Fibroblast of mammary gland (primary cell): Measurements from ENCODE around the gene PSMB5.

Experiments
- DNase-seq: peaks from one replicate; pipeline ENCODE4 v3.0.0-alpha.2; 2010; ENCODE audit warnings: low read depth
- H3K4me3 ChIP-seq: 2 replicates; pipeline ENCODE4 v1.5.1; 2011; ENCODE audit warnings: low read depth, mild to moderate bottlenecking, low read length, moderate library complexity; ENCODE audit not compliant: control insufficient read depth
- CTCF ChIP-seq: conservative IDR thresholded peaks from 2 replicates; pipeline ENCODE4 v1.5.1; 2011; ENCODE audit warnings: low read depth, low read length, inconsistent platforms; ENCODE audit not compliant: control insufficient read depth, insufficient read depth

PSMB5 gene

DNA sequence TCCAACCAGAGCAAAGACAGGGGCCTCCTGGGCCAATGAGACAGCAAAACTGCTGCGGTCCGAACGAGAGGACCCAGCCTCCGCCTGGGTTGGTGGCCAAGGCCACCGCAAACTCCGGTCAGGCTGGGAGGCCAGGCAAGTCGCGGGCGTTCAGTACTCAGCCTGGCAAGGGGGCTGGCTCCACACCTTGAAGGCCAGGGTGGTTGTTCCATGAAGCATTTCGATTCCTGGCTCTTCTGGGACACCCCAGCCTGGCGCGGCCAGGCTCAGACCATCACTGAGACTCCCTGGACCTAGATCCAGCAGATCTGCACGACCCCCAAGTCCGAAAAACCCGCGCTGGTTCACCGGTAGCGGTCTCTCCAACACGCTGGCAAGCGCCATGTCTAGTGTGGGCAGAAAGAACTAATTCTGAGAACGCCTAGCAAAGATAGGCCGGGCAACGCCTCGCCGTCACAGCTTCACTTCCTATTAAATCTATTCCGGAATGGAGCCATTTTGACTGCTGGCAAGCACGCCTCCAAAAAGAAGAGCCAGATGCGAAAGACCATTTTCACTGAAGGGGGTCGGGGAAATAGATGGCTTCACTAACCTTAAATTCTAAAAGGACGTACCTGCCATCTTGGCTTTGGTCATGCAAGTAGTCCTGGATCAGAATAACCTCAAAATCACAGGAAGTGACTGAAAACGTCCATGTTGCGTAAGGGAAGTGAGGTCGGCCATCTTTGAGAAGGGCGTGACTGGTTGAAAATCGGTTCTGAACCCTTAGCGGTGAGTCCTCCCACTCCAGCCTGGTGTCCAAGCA, at the start of gene PSMB5:
Gene PSMB5, minus strand, starts transcription at position 403 of the 805 bp plus-strand sequence. Its CDS starts 19 bp downstream, at position 384.
- no peak for TF ChIP-seq CTCF
- peak; percentile 95 for DNase-seq
- peak within 1 kb of the TSS; percentile 96 for H3K4me3 ChIP-seq

DNA sequence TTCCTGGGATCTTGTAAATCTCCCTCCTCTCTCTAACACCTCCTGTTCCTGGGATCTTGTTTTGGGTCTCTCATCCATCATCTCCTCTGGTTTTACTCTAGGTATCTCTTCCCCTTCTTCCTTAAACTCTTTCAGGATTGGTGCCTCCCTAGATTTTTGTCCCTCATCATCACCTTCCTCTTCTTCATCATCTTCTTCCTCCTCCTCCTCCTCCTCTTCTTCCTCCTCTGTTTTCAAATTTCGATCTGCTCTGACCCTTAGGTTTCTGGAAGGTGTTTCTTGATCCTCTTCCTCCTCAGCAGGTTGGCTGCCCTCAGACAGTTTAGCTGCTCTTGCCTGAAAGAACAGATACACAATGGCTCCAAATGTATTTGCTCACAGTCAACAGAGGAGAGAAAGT, 45.8 kb upstream of the PSMB5 start:
- no peak overlapping the region for H3K4me3 ChIP-seq
- DNase-seq = no peak
- no peak for TF ChIP-seq CTCF

DNA sequence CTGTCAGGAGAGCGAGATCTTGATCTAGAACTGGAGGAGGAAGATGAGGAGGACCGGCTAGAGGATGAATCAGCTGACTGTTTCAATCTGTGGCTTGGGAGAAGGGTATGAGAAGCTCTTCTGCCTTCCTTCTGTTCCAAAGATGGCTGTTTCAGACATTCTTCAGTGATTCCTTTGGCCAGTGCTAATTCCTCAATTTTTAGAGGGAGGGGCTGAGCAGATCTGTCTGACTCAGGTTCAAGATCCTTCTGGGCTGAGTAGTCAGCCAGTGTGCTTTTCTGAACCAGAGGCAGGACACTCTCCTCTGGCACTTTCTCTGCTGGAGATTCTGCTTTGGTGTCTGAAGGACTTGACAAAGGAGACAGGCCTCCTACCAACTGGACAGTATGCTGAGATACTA, 45.0 kb upstream of the PSMB5 start:
- TF ChIP-seq CTCF = no peak
- no peak overlapping the region for H3K4me3 ChIP-seq
- peak; percentile 68 for DNase-seq

GRCh38 chr14:23078692-23079116, 44.0 kb upstream of the PSMB5 start:
- no peak overlapping the region for H3K4me3 ChIP-seq
- DNase-seq = peak; percentile 99
- no peak for TF ChIP-seq CTCF

DNA sequence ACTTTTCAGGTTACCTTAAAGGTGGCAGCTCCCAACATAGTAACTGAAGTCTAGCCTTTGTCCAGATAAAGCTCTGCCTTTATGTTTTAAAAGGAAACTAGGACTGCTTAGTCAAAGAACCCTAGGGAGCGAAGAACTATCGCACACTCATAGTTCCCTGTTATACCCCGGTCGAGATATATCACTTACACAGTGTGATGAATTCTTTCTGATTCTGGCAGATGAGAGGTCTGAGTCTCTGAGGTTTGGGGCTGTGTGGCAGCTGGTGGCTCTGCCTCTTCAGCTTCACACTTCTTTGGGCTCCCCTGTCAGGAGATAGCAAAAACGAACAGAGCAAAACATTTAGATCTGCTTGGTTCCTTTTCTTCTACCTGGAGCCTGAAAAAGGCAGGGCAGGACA, 43.3 kb upstream of the PSMB5 start:
- TF ChIP-seq CTCF = no peak
- peak; percentile 45 for DNase-seq
- H3K4me3 ChIP-seq = no peak overlapping the region

- peak; percentile 58 for DNase-seq
- H3K4me3 ChIP-seq = no peak overlapping the region
Observed at GRCh38 chr14:23076785-23077408, 42.2 kb upstream of the PSMB5 start.

More at GRCh38 chr14:23076785-23077408, 42.2 kb upstream of the PSMB5 start:
- peak; percentile 74 for TF ChIP-seq CTCF
